Activated T-cell treated with anti-CD3 and anti-CD28 coated beads for 24 hours (primary cell): ENCODE data around the gene SNX27.
"Not testable (repeated sequence)": the region's sequence is repeated elsewhere in the genome, so short reads cannot be mapped to it uniquely, and the experiment has no call there.

Experiments
- DNase-seq: peaks from one replicate; pipeline ENCODE4 v3.0.0-alpha.2; 2020; ENCODE audit warnings: low read depth

The SNX27 gene

GRCh38 chr1:151611832-151612500, at the start of gene SNX27:
SNX27 (plus strand) TSS chr1:151612050; CDS start chr1:151612202, 152 bp downstream.
- DNase-seq, result peak; percentile 83

- no peak for DNase-seq
These were observed 49.2 kb upstream of the SNX27 start for GRCh38 chr1:151562661-151563060.

- no peak for DNase-seq
These were observed 48.5 kb upstream of the SNX27 start for GRCh38 chr1:151563376-151563775.

GRCh38 chr1:151565502-151566189, 46.2 kb upstream of the SNX27 start:
- DNase-seq, result no peak

GRCh38 chr1:151568626-151569088, 43.2 kb upstream of the SNX27 start:
- no peak for DNase-seq

GRCh38 chr1:151570819-151571218, 41.0 kb upstream of the SNX27 start:
- DNase-seq, result no peak

GRCh38 chr1:151574575-151575529, 37.0 kb upstream of the SNX27 start:
- DNase-seq, result no peak

GRCh38 chr1:151577173-151577572, 34.7 kb upstream of the SNX27 start:
- no peak for DNase-seq

- DNase-seq, result no peak
These were observed 32.9 kb upstream of the SNX27 start for GRCh38 chr1:151578941-151579340.

- DNase-seq, result no peak
These were observed 32.2 kb upstream of the SNX27 start for GRCh38 chr1:151579436-151580225.

- DNase-seq, result no peak
These were observed 30.4 kb upstream of the SNX27 start for GRCh38 chr1:151581451-151581850.

- DNase-seq, result no peak
These were observed 29.9 kb upstream of the SNX27 start for GRCh38 chr1:151581921-151582320.

GRCh38 chr1:151583796-151584195, 28.1 kb upstream of the SNX27 start:
- no peak for DNase-seq

GRCh38 chr1:151584278-151584677, 27.6 kb upstream of the SNX27 start:
- no peak for DNase-seq

- no peak for DNase-seq
These were observed 27.1 kb upstream of the SNX27 start for GRCh38 chr1:151584780-151585179.

- DNase-seq, result no peak
These were observed 26.2 kb upstream of the SNX27 start for GRCh38 chr1:151585622-151586021.

- no peak for DNase-seq
These were observed 20.9 kb upstream of the SNX27 start for GRCh38 chr1:151590961-151591360.

GRCh38 chr1:151593730-151594129, 18.1 kb upstream of the SNX27 start:
- no peak for DNase-seq

GRCh38 chr1:151594143-151594625, 17.7 kb upstream of the SNX27 start:
- peak; percentile 75 for DNase-seq

GRCh38 chr1:151596166-151596953, 15.5 kb upstream of the SNX27 start:
- DNase-seq, result no peak

GRCh38 chr1:151602550-151602949, 9.3 kb upstream of the SNX27 start:
- DNase-seq, result not testable (repeated sequence)
